ENCODE results near the gene GRIP1. TPM values are rescaled to one million over a fixed set of nuclear protein-coding genes. Genes with fewer than 3 reads are reported as not detected.

The GRIP1 gene
- total and polyA plus RNA-seq, 2 of the 4 experiments (the other 2 are of a cell fraction), result under 0.01 to 0.07 TPM

DNA sequence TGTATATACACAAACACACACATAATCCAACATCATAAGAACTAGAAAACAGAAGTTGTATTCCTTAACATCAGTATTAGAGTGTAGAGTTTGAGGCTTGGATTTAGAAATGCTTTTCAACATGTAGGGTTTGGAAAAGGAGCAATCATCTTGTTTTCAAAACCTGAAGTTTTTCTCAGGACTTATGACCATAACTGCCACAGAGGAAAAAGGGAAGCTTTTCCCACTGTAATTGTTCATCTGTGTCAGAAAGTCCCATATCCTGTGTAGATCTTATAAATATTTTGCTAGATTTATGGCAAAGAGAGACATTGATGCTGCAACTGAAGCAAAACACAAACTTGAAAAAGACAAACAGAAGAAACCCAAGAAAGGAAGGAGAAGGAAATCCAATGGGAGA lies 115.7 kb downstream of the GRIP1 start:
- intact Hi-C loops (cut with micrococcal nuclease), result no loop called here
- CTCF ChIA-PET, result no interaction called here
- Histone ChIP-seq H2AFZ (replicated peaks; ENCODE audit: low read length, poor library complexity) (no peak overlapping the region), H2BK20ac (ENCODE audit: low read depth, low read length) (no peak overlapping the region), H3K9ac (ENCODE audit: low read depth, low read length) (no peak overlapping the region), H4K5ac (ENCODE audit: low read depth, low read length) (no peak overlapping the region), H3K14ac (replicated peaks; ENCODE audit: low read depth, low read length) (no peak overlapping the region), H2AK5ac (ENCODE audit: low read depth, low read length) (no peak overlapping the region), H4K91ac (ENCODE audit: insufficient read depth, low read depth, low read length) (no peak overlapping the region), H3K79me1 (ENCODE audit: low read depth in 1 of 2, low read length in 2 of 2) (no peaks in the 10 kb centered on the region), H3K27me3 (ENCODE audit: control insufficient read depth, insufficient read depth, low read length) (no peaks in the 10 kb centered on the region), H3K9me1 (ENCODE audit: insufficient read depth, low read length) (no peaks in the 10 kb centered on the region), H3K9me3 (ENCODE audit: control insufficient read depth, insufficient read depth, low read length) (no peaks in the 10 kb centered on the region), H2BK5ac (ENCODE audit: low read depth, low read length, poor library complexity, severe bottlenecking) (no peak overlapping the region), H3K36me3 (ENCODE audit: control insufficient read depth, insufficient read depth, low read length) (no peaks in the 10 kb centered on the region), H2BK15ac (ENCODE audit: low read depth, low read length) (no peak overlapping the region), H4K8ac (ENCODE audit: low read depth in 2 of 2, low read length in 2 of 2) (no peak overlapping the region), H2AK9ac (replicated peaks; ENCODE audit: low read depth, low read length, poor library complexity) (no peak overlapping the region), H3K4me1 (ENCODE audit: control insufficient read depth, insufficient read depth, low read length) (no peaks in the 10 kb centered on the region), H3K4ac (ENCODE audit: low read depth, low read length) (no peak overlapping the region), H3K4me2 (ENCODE audit: low read depth, low read length) (no peak overlapping the region), H4K20me1 (ENCODE audit: insufficient read depth, low read length) (no peaks in the 10 kb centered on the region), H3K56ac (ENCODE audit: extremely low read depth, insufficient read depth, low read length) (no peak overlapping the region), H2BK120ac (ENCODE audit: low read depth, low read length) (no peak overlapping the region), H3K4me3 (ENCODE audit: insufficient read depth, low read depth, low read length) (no peak overlapping the region), H3K18ac (ENCODE audit: low read depth, low read length) (no peak overlapping the region), H3K27ac (ENCODE audit: insufficient read depth, low read length) (no peak overlapping the region), H3K23ac (ENCODE audit: low read depth, low read length) (no peak overlapping the region)
- POLR2A ChIA-PET (ENCODE audit: unreplicated experiment), result no interaction called here
- no peak for DNase-seq
- dilution Hi-C loops (cut with HindIII; ENCODE audit: low sequenced_read_pairs, unreplicated experiment), result no loop called here
- no peak for TF ChIP-seq RFX5 (IDR thresholded peaks at IDR 0.05; ENCODE audit: low read depth, low read length)
- TF ChIP-seq, protein P1, sequence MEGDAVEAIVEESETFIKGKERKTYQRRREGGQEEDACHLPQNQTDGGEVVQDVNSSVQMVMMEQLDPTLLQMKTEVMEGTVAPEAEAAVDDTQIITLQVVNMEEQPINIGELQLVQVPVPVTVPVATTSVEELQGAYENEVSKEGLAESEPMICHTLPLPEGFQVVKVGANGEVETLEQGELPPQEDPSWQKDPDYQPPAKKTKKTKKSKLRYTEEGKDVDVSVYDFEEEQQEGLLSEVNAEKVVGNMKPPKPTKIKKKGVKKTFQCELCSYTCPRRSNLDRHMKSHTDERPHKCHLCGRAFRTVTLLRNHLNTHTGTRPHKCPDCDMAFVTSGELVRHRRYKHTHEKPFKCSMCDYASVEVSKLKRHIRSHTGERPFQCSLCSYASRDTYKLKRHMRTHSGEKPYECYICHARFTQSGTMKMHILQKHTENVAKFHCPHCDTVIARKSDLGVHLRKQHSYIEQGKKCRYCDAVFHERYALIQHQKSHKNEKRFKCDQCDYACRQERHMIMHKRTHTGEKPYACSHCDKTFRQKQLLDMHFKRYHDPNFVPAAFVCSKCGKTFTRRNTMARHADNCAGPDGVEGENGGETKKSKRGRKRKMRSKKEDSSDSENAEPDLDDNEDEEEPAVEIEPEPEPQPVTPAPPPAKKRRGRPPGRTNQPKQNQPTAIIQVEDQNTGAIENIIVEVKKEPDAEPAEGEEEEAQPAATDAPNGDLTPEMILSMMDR (conservative IDR thresholded peaks at IDR 0.05; ENCODE audit: low read depth, low read length), result no peak
- no peak for TF ChIP-seq NFE2L2 (IDR thresholded peaks at IDR 0.05; ENCODE audit: low read depth, low read length)
- TF ChIP-seq FOS (IDR thresholded peaks at IDR 0.05; ENCODE audit: low read depth, low read length), result no peak
- TF ChIP-seq, protein P2, sequence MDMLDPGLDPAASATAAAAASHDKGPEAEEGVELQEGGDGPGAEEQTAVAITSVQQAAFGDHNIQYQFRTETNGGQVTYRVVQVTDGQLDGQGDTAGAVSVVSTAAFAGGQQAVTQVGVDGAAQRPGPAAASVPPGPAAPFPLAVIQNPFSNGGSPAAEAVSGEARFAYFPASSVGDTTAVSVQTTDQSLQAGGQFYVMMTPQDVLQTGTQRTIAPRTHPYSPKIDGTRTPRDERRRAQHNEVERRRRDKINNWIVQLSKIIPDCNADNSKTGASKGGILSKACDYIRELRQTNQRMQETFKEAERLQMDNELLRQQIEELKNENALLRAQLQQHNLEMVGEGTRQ (IDR thresholded peaks at IDR 0.05; ENCODE audit: low read depth, low read length), result no peak
- no peak for TF ChIP-seq RAD21 (IDR thresholded peaks at IDR 0.05; ENCODE audit: low read length)
- ATAC-seq (ENCODE audit: low read depth), result no peak
- no TSS peak for BruUV-seq (replicated peaks)
- in situ Hi-C loops (cut with MboI; ENCODE audit: low sequenced_read_pairs), result no loop called here
